Measurements from ENCODE around the gene GRIN2B.
A peak's percentile ranks its signal among the peaks of the same experiment; 100 is the strongest.

Gene GRIN2B

DNA sequence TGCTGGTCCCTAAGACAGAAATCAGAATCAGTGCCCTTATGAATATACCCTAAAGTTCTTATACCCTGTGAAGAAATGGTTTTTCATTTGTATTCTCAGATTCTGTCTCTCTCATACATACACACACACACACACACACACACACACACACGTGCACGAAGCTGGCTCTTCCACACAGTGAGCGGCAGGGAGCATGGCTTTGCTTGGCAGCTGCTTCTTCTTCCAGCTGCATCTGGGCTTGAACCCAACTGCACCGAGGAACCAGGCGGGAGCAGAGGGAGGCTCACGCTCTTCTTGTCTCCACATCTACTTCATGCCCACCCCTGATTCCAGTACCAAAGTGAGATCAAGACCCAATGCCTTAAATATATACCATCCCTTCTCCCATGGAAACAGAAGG, 19.4 kb downstream of the GRIN2B start:
- no peak for DNase-seq (ENCODE audit: low read depth)

DNA sequence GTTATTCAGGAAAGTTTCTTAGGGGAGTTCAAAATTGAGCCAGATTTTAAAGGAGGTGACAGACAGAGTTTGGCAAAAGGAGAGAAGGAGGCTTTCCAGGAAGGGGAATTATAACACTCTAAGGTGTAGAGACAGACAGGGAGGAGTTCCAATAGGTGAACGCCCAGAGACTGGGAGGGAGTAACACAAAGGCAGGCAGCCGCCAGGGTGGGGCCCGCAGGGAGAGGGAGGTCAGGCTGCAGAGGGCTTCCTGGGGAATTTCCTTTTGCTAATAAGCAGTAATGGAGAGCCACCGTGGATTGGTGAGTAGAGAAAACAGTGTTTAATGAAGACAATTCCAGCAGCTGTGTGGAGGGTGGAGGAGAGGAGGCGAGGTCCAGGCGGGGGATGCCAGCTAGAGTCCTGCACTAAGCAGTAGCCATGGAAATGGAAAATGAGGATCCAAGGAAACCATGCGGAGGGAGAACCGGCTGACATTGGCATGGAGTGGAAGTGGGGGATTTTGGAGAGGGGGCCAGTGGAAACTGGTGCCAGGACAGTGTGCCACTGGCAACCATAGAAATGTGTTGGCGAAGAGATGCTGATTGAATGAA, 22.2 kb downstream of the GRIN2B start:
- DNase-seq (ENCODE audit: low read depth) = no peak
- H3K4me3 ChIP-seq (ENCODE audit: low read depth, low read length) = no peak overlapping the region

More for the DNA sequence above, 19.4 kb downstream of the GRIN2B start:
- H3K4me3 ChIP-seq (ENCODE audit: low read depth, low read length) = no peak overlapping the region

GRCh38 chr12:13957576-13957975, 23.8 kb downstream of the GRIN2B start:
- DNase-seq (ENCODE audit: low read depth) = no peak
- no peak overlapping the region for H3K4me3 ChIP-seq (ENCODE audit: low read depth, low read length)

GRCh38 chr12:13956060-13956590, 25.3 kb downstream of the GRIN2B start:
- no peak overlapping the region for H3K4me3 ChIP-seq (ENCODE audit: low read depth, low read length)
- DNase-seq (ENCODE audit: low read depth) = no peak

GRCh38 chr12:13952096-13952495, 29.3 kb downstream of the GRIN2B start:
- DNase-seq (ENCODE audit: low read depth) = no peak
- H3K4me3 ChIP-seq (ENCODE audit: low read depth, low read length) = no peak overlapping the region

GRCh38 chr12:13950502-13950901, 30.9 kb downstream of the GRIN2B start:
- no peak for DNase-seq (ENCODE audit: low read depth)
- no peak overlapping the region for H3K4me3 ChIP-seq (ENCODE audit: low read depth, low read length)

- H3K4me3 ChIP-seq (ENCODE audit: low read depth, low read length) = no peak overlapping the region
- no peak for DNase-seq (ENCODE audit: low read depth)
Measured at GRCh38 chr12:13948621-13949020, 32.8 kb downstream of the GRIN2B start.

GRCh38 chr12:13947276-13947946, 34.0 kb downstream of the GRIN2B start:
- DNase-seq (ENCODE audit: low read depth) = no peak

DNA sequence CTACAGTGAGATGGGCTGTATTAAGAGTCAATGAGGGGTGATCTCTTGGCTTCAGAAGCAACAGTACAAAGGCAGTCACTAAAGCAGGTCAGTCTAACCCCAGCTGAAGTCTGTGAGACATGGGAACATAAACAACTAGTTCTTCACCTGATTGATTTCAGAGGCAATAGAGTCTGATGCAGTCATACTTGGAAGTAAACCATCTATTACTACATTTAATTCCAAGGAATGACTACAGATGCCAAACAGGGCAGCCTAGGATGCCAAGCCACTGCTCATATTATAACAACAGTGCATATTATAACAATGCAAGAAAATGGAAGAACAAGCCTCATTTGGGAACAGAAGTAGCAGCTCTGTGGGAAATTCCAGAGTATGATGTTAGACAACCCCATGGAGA, 35.8 kb downstream of the GRIN2B start:
- no peak for DNase-seq (ENCODE audit: low read depth)
- H3K4me3 ChIP-seq (ENCODE audit: low read depth, low read length) = no peak overlapping the region

More at GRCh38 chr12:13947276-13947946, 34.0 kb downstream of the GRIN2B start:
- no peak overlapping the region for H3K4me3 ChIP-seq (ENCODE audit: low read depth, low read length)

DNA sequence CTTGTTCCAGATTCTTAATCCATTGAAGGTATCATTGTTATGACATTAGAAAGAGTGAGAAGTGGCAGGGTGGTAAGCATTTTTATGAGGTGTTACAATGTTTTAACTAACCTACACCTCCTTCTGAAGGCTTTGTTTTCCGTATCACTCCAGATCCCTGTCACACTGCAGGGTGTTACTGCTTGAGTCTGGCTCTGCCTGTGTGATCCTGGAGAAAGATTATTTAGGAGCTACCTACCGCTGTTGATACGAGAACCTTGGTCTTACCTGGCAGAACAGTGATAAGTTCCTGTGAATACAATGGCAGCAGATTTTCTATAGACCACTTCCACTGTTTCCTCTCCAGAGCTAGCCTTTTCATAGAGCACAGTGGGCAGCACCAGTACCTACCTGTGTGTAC, 36.2 kb downstream of the GRIN2B start:
- no peak overlapping the region for H3K4me3 ChIP-seq (ENCODE audit: low read depth, low read length)
- no peak for DNase-seq (ENCODE audit: low read depth)

DNA sequence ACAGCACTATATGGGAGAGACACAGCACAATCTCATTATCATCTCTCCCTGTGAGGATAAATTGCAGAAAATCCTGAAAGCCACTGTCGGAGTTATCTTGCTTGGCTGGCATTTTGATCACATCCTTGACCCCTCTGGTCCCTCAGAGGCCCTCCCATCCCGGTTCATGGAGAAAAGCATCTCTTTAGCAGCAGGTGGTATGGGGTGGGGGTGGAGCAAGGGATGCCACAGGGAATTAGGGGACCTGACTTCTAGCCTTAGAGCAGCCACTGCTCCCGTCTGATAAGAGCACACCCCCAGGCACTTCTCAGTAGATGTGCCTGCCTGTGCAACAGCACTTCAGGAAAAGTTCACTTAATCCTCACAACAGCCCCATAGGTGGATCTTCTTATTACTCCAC, 38.6 kb downstream of the GRIN2B start:
- no peak for DNase-seq (ENCODE audit: low read depth)
- H3K4me3 ChIP-seq (ENCODE audit: low read depth, low read length) = no peak overlapping the region

DNA sequence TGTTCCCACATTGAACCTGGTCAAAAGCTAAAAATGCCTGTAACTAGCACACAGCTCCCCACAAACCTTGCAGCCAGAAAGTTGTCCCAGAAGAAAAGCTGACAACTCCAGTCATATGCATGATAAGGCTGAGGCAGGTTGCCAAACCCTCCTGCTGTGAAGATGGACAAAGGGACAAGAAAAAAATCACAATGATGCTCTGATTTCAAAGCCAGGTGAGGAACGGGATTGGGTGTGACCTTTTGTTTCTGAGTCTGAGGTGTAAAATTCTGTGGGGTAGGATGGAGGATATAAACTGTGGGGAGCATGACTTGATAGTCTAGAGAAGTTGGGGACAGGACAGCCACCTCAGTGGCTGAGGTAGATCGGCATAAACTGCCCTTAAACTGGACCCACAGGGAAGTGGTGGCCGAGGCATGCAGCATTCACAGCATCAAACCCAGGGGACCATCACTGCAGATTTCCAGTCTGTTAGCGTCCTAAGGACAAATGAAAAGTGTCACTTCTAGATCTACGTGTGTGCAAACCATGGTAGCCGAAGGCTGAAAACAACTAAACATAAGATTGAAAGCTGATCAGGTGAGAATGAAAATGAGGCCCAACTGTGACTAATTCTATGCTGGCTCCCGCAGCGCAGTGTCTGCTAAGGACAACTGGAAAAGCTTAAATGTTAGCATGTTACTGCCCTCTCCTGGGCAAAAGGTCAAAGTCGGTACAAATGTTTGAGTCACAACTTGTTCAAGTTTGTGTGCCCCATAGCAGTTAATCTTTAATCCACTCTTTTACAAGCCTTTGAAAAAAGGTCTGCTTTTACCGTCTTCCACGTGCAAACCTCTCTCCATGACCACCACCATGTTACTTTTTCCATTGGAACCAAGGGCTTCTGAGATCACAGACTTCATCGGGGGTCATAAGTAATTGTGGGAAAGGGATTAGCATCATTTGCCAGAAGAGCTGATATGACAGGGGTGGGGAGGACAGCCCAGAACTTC, 39.8 kb downstream of the GRIN2B start:
- DNase-seq (ENCODE audit: low read depth) = peak; percentile 17
- no peak overlapping the region for H3K4me3 ChIP-seq (ENCODE audit: low read depth, low read length)

DNA sequence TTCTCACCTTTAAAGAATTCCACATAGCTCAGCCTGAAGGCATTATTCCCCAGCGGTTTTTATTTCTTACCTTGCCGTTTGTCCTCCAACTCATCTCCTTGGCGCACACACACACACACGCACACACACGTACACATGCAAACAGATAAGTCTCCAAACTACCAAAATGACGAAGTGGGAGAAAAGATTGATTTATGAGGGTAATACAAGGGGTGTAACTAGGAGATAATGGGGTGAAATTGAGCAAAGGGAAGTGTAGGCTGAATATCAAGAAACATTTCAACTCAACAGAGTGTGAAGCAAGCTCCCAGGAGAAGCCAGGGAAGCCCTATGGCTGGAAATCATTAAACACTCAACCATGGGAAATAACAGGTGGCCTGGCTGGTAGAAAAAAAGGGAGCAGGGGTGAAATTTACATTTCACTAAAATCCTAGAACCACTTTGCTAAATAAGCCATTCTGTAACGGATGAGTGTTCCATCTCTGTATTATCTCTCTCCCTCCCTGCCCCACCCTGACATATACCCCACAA, 41.0 kb downstream of the GRIN2B start:
- no peak for DNase-seq (ENCODE audit: low read depth)

DNA sequence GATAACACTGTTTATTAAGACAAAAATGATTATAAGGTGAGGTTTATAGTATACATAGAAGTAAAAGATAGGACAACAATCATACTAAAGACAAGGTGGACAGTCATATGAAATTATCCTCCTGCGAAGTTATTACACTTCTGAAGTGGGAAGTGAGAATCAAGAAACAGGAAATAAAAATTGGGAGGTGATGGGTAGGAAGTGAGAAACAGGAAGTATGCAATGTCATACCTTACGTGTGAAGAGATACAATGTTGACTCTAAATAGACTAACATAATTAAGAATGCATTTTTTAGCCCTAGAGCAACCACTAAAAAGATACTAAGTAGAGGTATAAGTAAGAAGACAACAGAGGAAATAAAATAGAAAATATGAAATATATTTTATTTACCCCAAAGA, 43.7 kb downstream of the GRIN2B start:
- DNase-seq (ENCODE audit: low read depth) = no peak
- H3K4me3 ChIP-seq (ENCODE audit: low read depth, low read length) = no peak overlapping the region

More for the DNA sequence above, 41.0 kb downstream of the GRIN2B start:
- H3K4me3 ChIP-seq (ENCODE audit: low read depth, low read length) = no peak overlapping the region

DNA sequence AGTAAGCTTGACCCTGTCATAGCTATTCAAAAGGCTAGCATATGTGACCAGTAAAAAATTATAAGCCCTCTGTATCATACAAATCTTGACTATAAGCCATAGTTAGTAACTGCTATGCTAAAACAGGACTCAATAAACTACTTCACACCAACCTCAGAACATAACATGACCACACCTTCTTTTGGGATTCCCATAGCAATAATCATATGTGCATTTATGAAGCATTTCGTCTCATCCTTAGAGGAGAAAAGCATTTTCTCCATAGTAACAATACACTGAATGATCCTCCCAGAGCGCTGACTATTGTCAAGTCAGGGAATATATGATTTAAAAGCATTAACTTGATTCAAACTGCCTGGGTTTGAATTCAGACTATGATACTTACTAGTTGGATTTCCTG, 46.2 kb downstream of the GRIN2B start:
- H3K4me3 ChIP-seq (ENCODE audit: low read depth, low read length) = no peak overlapping the region
- DNase-seq (ENCODE audit: low read depth) = no peak
